Skeletal muscle satellite cell (primary cell): ENCODE measurements around the gene NWD2.

Source experiments
- H3K27me3 ChIP-seq: 2 replicates; pipeline ENCODE4 v1.7.0; 2013; ENCODE audit warnings: low read length; ENCODE audit not compliant: control insufficient read depth, insufficient read depth
- H3K36me3 ChIP-seq: 2 replicates; pipeline ENCODE4 v1.7.0; 2013; ENCODE audit warnings: mild to moderate bottlenecking, control low read depth, low read length; ENCODE audit not compliant: insufficient read depth
- H3K4me1 ChIP-seq: 2 replicates; pipeline ENCODE4 v1.7.0; 2013; ENCODE audit warnings: low read length; ENCODE audit not compliant: control insufficient read depth, insufficient read depth
- H3K4me2 ChIP-seq: 2 replicates; pipeline ENCODE4 v1.7.0; 2013; ENCODE audit warnings: mild to moderate bottlenecking, low read length
- H3K4me3 ChIP-seq: 2 replicates; pipeline ENCODE4 v1.7.0; 2013; ENCODE audit warnings: low read length
- H3K9ac ChIP-seq: 2 replicates; pipeline ENCODE4 v1.7.0; 2013; ENCODE audit warnings: mild to moderate bottlenecking, low read depth, low read length, moderate library complexity
- H3K9me3 ChIP-seq: replicated peaks from 2 replicates; pipeline ENCODE4 v1.7.0; 2013; ENCODE audit warnings: mild to moderate bottlenecking, control low read depth, low read length

The NWD2 gene

GRCh38 chr4:37430718-37431416 lies 186.3 kb downstream of the NWD2 start:
- H3K4me3 ChIP-seq: no peak overlapping the region

GRCh38 chr4:37431417-37431743 lies 186.8 kb downstream of the NWD2 start:
- Histone ChIP-seq H3K9me3 (no peaks in the 10 kb centered on the region), H3K4me3 (no peak overlapping the region), H3K4me2 (no peak overlapping the region), H3K4me1 (no peaks in the 10 kb centered on the region), H3K27me3 (no peaks in the 10 kb centered on the region), H3K36me3 (no peaks in the 10 kb centered on the region), H3K9ac (no peak overlapping the region)

More at GRCh38 chr4:37430718-37431416, 186.3 kb downstream of the NWD2 start:
- H3K4me2 ChIP-seq: no peak overlapping the region
- H3K4me1 ChIP-seq: no peaks in the 10 kb centered on the region
- no peak overlapping the region for H3K9ac ChIP-seq
- no peaks in the 10 kb centered on the region for H3K27me3 ChIP-seq
- H3K36me3 ChIP-seq: no peaks in the 10 kb centered on the region
- no peaks in the 10 kb centered on the region for H3K9me3 ChIP-seq

GRCh38 chr4:37434469-37434868 lies 189.9 kb downstream of the NWD2 start:
- Histone ChIP-seq H3K27me3 (no peaks in the 10 kb centered on the region), H3K9ac (no peak overlapping the region), H3K36me3 (no peaks in the 10 kb centered on the region), H3K9me3 (no peaks in the 10 kb centered on the region), H3K4me1 (no peaks in the 10 kb centered on the region), H3K4me2 (no peak overlapping the region), H3K4me3 (no peak overlapping the region)

- no peak overlapping the region for H3K9ac ChIP-seq
- H3K36me3 ChIP-seq: no peaks in the 10 kb centered on the region
- no peak overlapping the region for H3K4me2 ChIP-seq
- no peaks in the 10 kb centered on the region for H3K27me3 ChIP-seq
- no peaks in the 10 kb centered on the region for H3K4me1 ChIP-seq
- H3K9me3 ChIP-seq: no peaks in the 10 kb centered on the region
- no peak overlapping the region for H3K4me3 ChIP-seq
Measured at GRCh38 chr4:37436546-37436945, 192.0 kb downstream of the NWD2 start.

- Histone ChIP-seq H3K4me2 (no peak overlapping the region), H3K4me1 (no peaks in the 10 kb centered on the region), H3K9ac (no peak overlapping the region), H3K4me3 (no peak overlapping the region), H3K27me3 (peaks cover 3% of the 10 kb centered on the region), H3K36me3 (no peaks in the 10 kb centered on the region), H3K9me3 (no peaks in the 10 kb centered on the region)
Measured at GRCh38 chr4:37437163-37437562, 192.6 kb downstream of the NWD2 start.

GRCh38 chr4:37438564-37439279 lies 194.2 kb downstream of the NWD2 start:
- Histone ChIP-seq H3K4me3 (no peak overlapping the region), H3K4me2 (no peak overlapping the region)

GRCh38 chr4:37439809-37440474 lies 195.4 kb downstream of the NWD2 start:
- Histone ChIP-seq H3K36me3 (no peaks in the 10 kb centered on the region), H3K27me3 (peaks cover 3% of the 10 kb centered on the region), H3K4me1 (no peaks in the 10 kb centered on the region), H3K9ac (no peak overlapping the region), H3K9me3 (no peaks in the 10 kb centered on the region), H3K4me3 (no peak overlapping the region), H3K4me2 (no peak overlapping the region)

More at GRCh38 chr4:37438564-37439279, 194.2 kb downstream of the NWD2 start:
- no peaks in the 10 kb centered on the region for H3K9me3 ChIP-seq
- peaks cover 3% of the 10 kb centered on the region for H3K27me3 ChIP-seq
- H3K9ac ChIP-seq: no peak overlapping the region
- no peaks in the 10 kb centered on the region for H3K4me1 ChIP-seq
- no peaks in the 10 kb centered on the region for H3K36me3 ChIP-seq

GRCh38 chr4:37440501-37440900 lies 196.0 kb downstream of the NWD2 start:
- Histone ChIP-seq H3K9me3 (no peaks in the 10 kb centered on the region), H3K4me1 (no peaks in the 10 kb centered on the region), H3K4me2 (no peak overlapping the region), H3K36me3 (no peaks in the 10 kb centered on the region), H3K4me3 (no peak overlapping the region), H3K9ac (no peak overlapping the region), H3K27me3 (peaks cover 3% of the 10 kb centered on the region)

- Histone ChIP-seq H3K4me3 (no peak overlapping the region), H3K4me2 (no peak overlapping the region), H3K36me3 (no peaks in the 10 kb centered on the region), H3K9me3 (no peaks in the 10 kb centered on the region), H3K4me1 (no peaks in the 10 kb centered on the region), H3K27me3 (peaks cover 3% of the 10 kb centered on the region), H3K9ac (no peak overlapping the region)
Measured at GRCh38 chr4:37441231-37442061, 196.9 kb downstream of the NWD2 start.

GRCh38 chr4:37442062-37442323 lies 197.4 kb downstream of the NWD2 start:
- Histone ChIP-seq H3K4me1 (no peaks in the 10 kb centered on the region), H3K4me3 (no peak overlapping the region), H3K9me3 (no peaks in the 10 kb centered on the region), H3K9ac (no peak overlapping the region), H3K4me2 (no peak overlapping the region), H3K36me3 (no peaks in the 10 kb centered on the region), H3K27me3 (peaks cover 3% of the 10 kb centered on the region)

- Histone ChIP-seq H3K4me1 (no peaks in the 10 kb centered on the region), H3K4me3 (no peak overlapping the region), H3K9ac (no peak overlapping the region), H3K36me3 (no peaks in the 10 kb centered on the region), H3K9me3 (no peaks in the 10 kb centered on the region), H3K27me3 (peaks cover 3% of the 10 kb centered on the region), H3K4me2 (no peak overlapping the region)
Measured at GRCh38 chr4:37443137-37443536, 198.6 kb downstream of the NWD2 start.
